ENCODE results near the gene CACNB4. TPM values are rescaled to one million over a fixed set of nuclear protein-coding genes. Genes with fewer than 3 reads are reported as not detected.

The CACNB4 gene
- total RNA-seq, 1 donor from 2014 or later: 7.8 TPM

- no peaks in the 10 kb centered on the region for H3K27me3 ChIP-seq (ENCODE audit: control insufficient read depth in 3 of 3, insufficient read depth in 3 of 3, low read length in 3 of 3)
- no peak overlapping the region for H3K4me3 ChIP-seq (ENCODE audit: low read length in 3 of 3)
- peaks cover 0 to 3% (median 0%) of the 10 kb centered on the region in 3 donors for H3K4me1 ChIP-seq (ENCODE audit: control insufficient read depth in 3 of 3, insufficient read depth in 3 of 3, low read length in 3 of 3)
- H3K9me3 ChIP-seq (ENCODE audit: control insufficient read depth in 3 of 3, low read length in 3 of 3): no peaks in the 10 kb centered on the region
- no peak overlapping the region for H3K27ac ChIP-seq (ENCODE audit: low read depth, low read length)
- H3K36me3 ChIP-seq (ENCODE audit: control insufficient read depth in 3 of 3, insufficient read depth in 3 of 3, low read length in 3 of 3): peaks cover 0 to 3% (median 0%) of the 10 kb centered on the region in 3 donors
- no peak overlapping the region for H3K9ac ChIP-seq (ENCODE audit: low read depth in 1 of 3, low read length in 3 of 3)
Observed at GRCh38 chr2:151791545-151791944, 307.3 kb downstream of the CACNB4 start.

GRCh38 chr2:151790689-151791088, 308.2 kb downstream of the CACNB4 start:
- H3K27ac ChIP-seq (ENCODE audit: low read depth, low read length): no peak overlapping the region
- H3K4me1 ChIP-seq (ENCODE audit: control insufficient read depth in 3 of 3, insufficient read depth in 3 of 3, low read length in 3 of 3): peaks cover 0 to 3% (median 0%) of the 10 kb centered on the region in 3 donors
- H3K4me3 ChIP-seq (ENCODE audit: low read length in 3 of 3): no peak overlapping the region

GRCh38 chr2:151789055-151789834, 309.6 kb downstream of the CACNB4 start:
- Histone ChIP-seq H3K4me1 (ENCODE audit: control insufficient read depth in 3 of 3, insufficient read depth in 3 of 3, low read length in 3 of 3) (peaks cover 3 to 10% (median 4%) of the 10 kb centered on the region in 3 donors), H3K36me3 (ENCODE audit: control insufficient read depth in 3 of 3, insufficient read depth in 3 of 3, low read length in 3 of 3) (peaks cover 0 to 4% (median 3%) of the 10 kb centered on the region in 3 donors)

More at GRCh38 chr2:151790689-151791088, 308.2 kb downstream of the CACNB4 start:
- Histone ChIP-seq H3K9ac (ENCODE audit: low read depth in 1 of 3, low read length in 3 of 3) (no peak overlapping the region), H3K27me3 (ENCODE audit: control insufficient read depth in 3 of 3, insufficient read depth in 3 of 3, low read length in 3 of 3) (no peaks in the 10 kb centered on the region), H3K9me3 (ENCODE audit: control insufficient read depth in 3 of 3, low read length in 3 of 3) (no peaks in the 10 kb centered on the region), H3K36me3 (ENCODE audit: control insufficient read depth in 3 of 3, insufficient read depth in 3 of 3, low read length in 3 of 3) (peaks cover 0 to 3% (median 0%) of the 10 kb centered on the region in 3 donors)

GRCh38 chr2:151786483-151786882, 312.4 kb downstream of the CACNB4 start:
- peak overlapping the region; percentile 50 to 76 (median 60) for H3K9ac ChIP-seq (ENCODE audit: low read depth in 1 of 3, low read length in 3 of 3)
- H3K4me3 ChIP-seq (ENCODE audit: low read length in 3 of 3): peak overlapping the region in 2 of 3 donors; percentile 25 to 26
- no peaks in the 10 kb centered on the region for H3K27me3 ChIP-seq (ENCODE audit: control insufficient read depth in 3 of 3, insufficient read depth in 3 of 3, low read length in 3 of 3)
- H3K36me3 ChIP-seq (ENCODE audit: control insufficient read depth in 3 of 3, insufficient read depth in 3 of 3, low read length in 3 of 3): peaks cover 0 to 6% (median 2%) of the 10 kb centered on the region in 3 donors
- H3K4me1 ChIP-seq (ENCODE audit: control insufficient read depth in 3 of 3, insufficient read depth in 3 of 3, low read length in 3 of 3): peaks cover 3 to 10% (median 4%) of the 10 kb centered on the region in 3 donors
- no peaks in the 10 kb centered on the region for H3K9me3 ChIP-seq (ENCODE audit: control insufficient read depth in 3 of 3, low read length in 3 of 3)
- peak overlapping the region; percentile 91 for H3K27ac ChIP-seq (ENCODE audit: low read depth, low read length)

More at GRCh38 chr2:151789055-151789834, 309.6 kb downstream of the CACNB4 start:
- Histone ChIP-seq H3K27ac (ENCODE audit: low read depth, low read length) (no peak overlapping the region), H3K4me3 (ENCODE audit: low read length in 3 of 3) (no peak overlapping the region), H3K9ac (ENCODE audit: low read depth in 1 of 3, low read length in 3 of 3) (no peak overlapping the region), H3K9me3 (ENCODE audit: control insufficient read depth in 3 of 3, low read length in 3 of 3) (no peaks in the 10 kb centered on the region), H3K27me3 (ENCODE audit: control insufficient read depth in 3 of 3, insufficient read depth in 3 of 3, low read length in 3 of 3) (no peaks in the 10 kb centered on the region)

- Histone ChIP-seq H3K36me3 (ENCODE audit: control insufficient read depth in 3 of 3, insufficient read depth in 3 of 3, low read length in 3 of 3) (peaks cover 0 to 10% (median 4%) of the 10 kb centered on the region in 3 donors), H3K4me1 (ENCODE audit: control insufficient read depth in 3 of 3, insufficient read depth in 3 of 3, low read length in 3 of 3) (peaks cover 3 to 10% (median 4%) of the 10 kb centered on the region in 3 donors), H3K4me3 (ENCODE audit: low read length in 3 of 3) (peak overlapping the region; percentile 3 to 26 (median 25)), H3K27me3 (ENCODE audit: control insufficient read depth in 3 of 3, insufficient read depth in 3 of 3, low read length in 3 of 3) (no peaks in the 10 kb centered on the region), H3K9me3 (ENCODE audit: control insufficient read depth in 3 of 3, low read length in 3 of 3) (no peaks in the 10 kb centered on the region), H3K27ac (ENCODE audit: low read depth, low read length) (peak overlapping the region; percentile 91), H3K9ac (ENCODE audit: low read depth in 1 of 3, low read length in 3 of 3) (peak overlapping the region; percentile 50 to 76 (median 60))
Observed at GRCh38 chr2:151786077-151786476, 312.8 kb downstream of the CACNB4 start.

GRCh38 chr2:151783133-151783520, 315.7 kb downstream of the CACNB4 start:
- H3K27me3 ChIP-seq (ENCODE audit: control insufficient read depth in 3 of 3, insufficient read depth in 3 of 3, low read length in 3 of 3): no peaks in the 10 kb centered on the region
- no peaks in the 10 kb centered on the region for H3K9me3 ChIP-seq (ENCODE audit: control insufficient read depth in 3 of 3, low read length in 3 of 3)
- peaks cover 0 to 11% (median 4%) of the 10 kb centered on the region in 3 donors for H3K36me3 ChIP-seq (ENCODE audit: control insufficient read depth in 3 of 3, insufficient read depth in 3 of 3, low read length in 3 of 3)
- no peak overlapping the region for H3K9ac ChIP-seq (ENCODE audit: low read depth in 1 of 3, low read length in 3 of 3)
- peaks cover 3 to 10% (median 4%) of the 10 kb centered on the region in 3 donors for H3K4me1 ChIP-seq (ENCODE audit: control insufficient read depth in 3 of 3, insufficient read depth in 3 of 3, low read length in 3 of 3)
- H3K27ac ChIP-seq (ENCODE audit: low read depth, low read length): no peak overlapping the region
- H3K4me3 ChIP-seq (ENCODE audit: low read length in 3 of 3): no peak overlapping the region

Small RNA genes within 50 kb of the gene (small RNA-seq; reads per million reads assigned to genes)
- gene RPL30P2: not detected

Other genes starting within 250 kb of the CACNB4 start
- gene STAM2, start 76.7 kb upstream of the CACNB4 start, total RNA-seq: 28.2 TPM
- 15.7 TPM for gene FMNL2, start 236.1 kb upstream of the CACNB4 start, total RNA-seq

Data from skeletal muscle tissue (tissue), 5 donors.